ENCODE measurements around the gene C1orf116.
A peak's percentile ranks its signal among the peaks of the same experiment; 100 is the strongest.

C1orf116 gene

DNA sequence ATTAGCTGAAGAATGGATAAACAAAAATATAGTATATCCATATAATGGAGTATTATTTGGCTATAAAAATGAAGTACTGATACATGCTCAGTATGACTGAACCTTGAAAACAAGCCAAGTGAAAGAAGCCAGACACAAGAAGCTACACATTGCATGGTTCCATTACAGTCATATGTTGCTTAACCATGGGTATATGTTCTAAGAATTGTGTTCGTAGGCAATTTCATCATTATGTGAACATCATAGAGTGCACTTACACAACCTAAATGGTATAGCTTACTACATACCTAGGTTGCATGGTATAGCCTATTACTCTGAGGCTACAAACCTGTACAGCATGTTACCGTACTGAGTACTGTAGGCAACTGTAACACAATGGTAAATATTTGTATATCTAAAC lies 33.7 kb downstream of the C1orf116 start:
- no peaks in the 10 kb centered on the region for H3K9me3 ChIP-seq
- DNase-seq (ENCODE audit: low spot score in 2 of 2), result no peak
- no peaks in the 10 kb centered on the region for H3K4me1 ChIP-seq
- H3K27me3 ChIP-seq (ENCODE audit: low read depth), result peaks cover 3% of the 10 kb centered on the region
- in situ Hi-C loops (cut with MboI; ENCODE audit: low sequenced_read_pairs), result no loop called here
- no peak overlapping the region for H3K4me3 ChIP-seq
- no peaks in the 10 kb centered on the region for H3K36me3 ChIP-seq (replicated peaks)

DNA sequence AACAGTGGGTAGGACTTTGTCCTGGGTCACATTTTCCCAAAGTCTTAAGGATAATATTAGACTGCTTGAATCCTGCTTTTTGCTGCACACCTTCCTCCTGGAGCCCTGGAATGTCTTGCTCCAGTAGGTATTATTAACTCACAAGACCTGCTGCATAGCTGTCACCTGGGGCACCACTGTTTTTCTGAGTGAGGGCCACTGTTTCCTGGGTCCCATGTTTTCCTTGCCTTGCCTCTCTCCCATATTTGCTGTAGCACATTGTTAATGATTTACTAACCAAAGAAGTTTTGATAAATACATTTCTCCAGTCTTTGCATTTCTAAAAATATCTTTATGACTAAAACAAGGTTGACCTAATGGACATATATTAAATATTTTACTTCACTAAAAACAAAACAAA lies 39.8 kb downstream of the C1orf116 start:
- no peak for DNase-seq (ENCODE audit: low spot score in 2 of 2)
- no peaks in the 10 kb centered on the region for H3K9me3 ChIP-seq
- in situ Hi-C loops (cut with MboI; ENCODE audit: low sequenced_read_pairs), result no loop called here
- no peaks in the 10 kb centered on the region for H3K36me3 ChIP-seq (replicated peaks)
- H3K27me3 ChIP-seq (ENCODE audit: low read depth), result peaks cover 3% of the 10 kb centered on the region; the same call in 1 of the 2 replicates
- H3K4me1 ChIP-seq, result no peaks in the 10 kb centered on the region
- no peak overlapping the region for H3K4me3 ChIP-seq

DNA sequence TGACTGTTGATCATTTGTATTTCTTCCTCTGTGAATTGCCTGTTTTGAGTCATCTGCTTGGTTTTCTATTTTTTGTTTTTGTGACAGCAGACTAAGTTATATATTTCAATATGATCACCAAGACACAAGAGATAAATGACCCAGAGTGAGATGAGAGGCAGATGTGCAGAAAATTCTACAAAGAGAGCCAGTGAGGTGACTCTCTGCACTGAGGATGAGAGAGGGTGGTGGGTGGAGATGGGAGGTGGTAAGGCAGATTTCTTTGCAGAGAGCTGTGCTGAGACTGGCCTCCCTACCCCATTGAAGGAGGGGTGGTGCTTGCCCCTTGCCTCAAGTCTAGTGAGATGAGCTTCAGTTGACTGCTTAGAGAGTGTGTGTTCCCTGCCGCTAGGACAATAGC lies 44.7 kb downstream of the C1orf116 start:
- in situ Hi-C loops (cut with MboI; ENCODE audit: low sequenced_read_pairs), result no loop called here
- Histone ChIP-seq H3K9me3 (no peaks in the 10 kb centered on the region), H3K4me3 (no peak overlapping the region), H3K27me3 (ENCODE audit: low read depth) (no peaks in the 10 kb centered on the region; the same call in 1 of the 2 replicates), H3K4me1 (no peaks in the 10 kb centered on the region), H3K36me3 (replicated peaks) (no peaks in the 10 kb centered on the region)
- DNase-seq (ENCODE audit: low spot score in 2 of 2), result no peak

DNA sequence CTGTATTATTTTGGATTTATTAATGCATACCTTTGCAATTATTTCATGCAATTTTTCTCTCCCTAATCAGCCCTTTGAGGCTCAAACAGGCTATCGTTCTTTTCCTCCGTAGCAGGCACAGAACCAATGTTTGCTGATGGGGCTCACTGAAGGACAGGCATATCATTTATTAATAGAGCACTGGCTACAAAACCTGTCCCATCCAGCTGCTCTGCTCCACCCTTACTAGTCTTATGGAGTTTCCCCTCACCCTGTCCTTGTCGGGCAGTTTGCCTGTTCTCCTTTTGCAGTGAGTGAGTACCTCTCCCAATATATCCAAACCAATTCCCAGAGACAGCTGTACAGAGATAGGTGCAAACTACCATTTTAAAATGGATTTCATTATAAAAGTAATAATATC lies 45.7 kb downstream of the C1orf116 start:
- no peak for DNase-seq (ENCODE audit: low spot score in 2 of 2)
- in situ Hi-C loops (cut with MboI; ENCODE audit: low sequenced_read_pairs), result no loop called here
- H3K27me3 ChIP-seq (ENCODE audit: low read depth), result no peaks in the 10 kb centered on the region; the same call in 1 of the 2 replicates
- H3K4me3 ChIP-seq, result no peak overlapping the region
- H3K9me3 ChIP-seq, result no peaks in the 10 kb centered on the region
- no peaks in the 10 kb centered on the region for H3K36me3 ChIP-seq (replicated peaks)
- no peaks in the 10 kb centered on the region for H3K4me1 ChIP-seq

DNA sequence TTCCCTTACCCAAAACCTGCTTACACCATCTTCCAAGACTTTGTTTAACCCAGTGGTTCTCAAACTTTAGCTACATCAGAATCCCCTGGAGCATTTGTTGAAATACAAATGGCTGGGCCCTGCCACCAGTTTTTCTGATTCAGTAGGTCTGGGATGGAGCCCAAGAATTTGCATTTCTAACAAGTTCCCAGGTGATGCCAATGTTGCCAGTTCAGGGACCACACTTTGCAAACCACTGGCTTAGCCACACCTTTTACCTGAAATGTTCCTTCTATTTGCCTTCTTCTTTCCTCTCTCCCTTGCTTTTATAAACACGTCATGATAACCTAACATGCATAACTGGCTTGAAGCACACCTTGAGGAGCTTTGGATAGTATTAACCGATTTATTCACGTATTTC lies 46.2 kb downstream of the C1orf116 start:
- Histone ChIP-seq H3K4me1 (no peaks in the 10 kb centered on the region), H3K9me3 (no peaks in the 10 kb centered on the region), H3K36me3 (replicated peaks) (no peaks in the 10 kb centered on the region), H3K4me3 (no peak overlapping the region), H3K27me3 (ENCODE audit: low read depth) (no peaks in the 10 kb centered on the region; the same call in 1 of the 2 replicates)
- in situ Hi-C loops (cut with MboI; ENCODE audit: low sequenced_read_pairs), result no loop called here
- no peak for DNase-seq (ENCODE audit: low spot score in 2 of 2)

DNA sequence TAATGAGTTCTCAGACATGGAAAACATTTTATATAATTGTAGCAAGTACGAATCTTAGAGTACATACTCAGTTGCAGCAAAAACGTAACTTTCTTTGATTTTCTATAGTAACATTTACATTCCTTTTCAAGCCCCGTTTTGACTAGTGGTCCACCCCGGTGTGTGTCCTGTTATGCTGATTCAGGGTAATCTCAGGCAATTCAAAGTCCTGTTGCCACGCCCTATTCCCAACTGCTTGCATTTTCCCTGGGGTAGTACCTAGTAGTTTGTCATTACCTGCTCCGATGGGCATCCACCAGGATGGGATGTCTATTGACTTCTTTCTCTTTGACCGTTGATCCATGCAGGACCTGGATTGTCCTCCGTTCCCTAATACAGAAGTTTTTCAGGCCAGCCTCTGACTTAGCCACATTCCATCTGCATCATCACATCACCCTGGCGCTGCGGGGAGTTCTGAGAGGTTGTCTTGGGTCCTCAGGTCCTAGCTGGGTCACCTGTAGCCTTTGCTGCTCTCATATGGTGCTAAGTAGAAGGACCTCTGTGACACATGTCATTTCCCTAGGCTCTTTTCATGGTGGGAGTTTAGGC lies 47.3 kb downstream of the C1orf116 start:
- Histone ChIP-seq H3K36me3 (replicated peaks) (no peaks in the 10 kb centered on the region), H3K27me3 (ENCODE audit: low read depth) (no peaks in the 10 kb centered on the region; the same call in 1 of the 2 replicates), H3K4me3 (no peak overlapping the region), H3K4me1 (no peaks in the 10 kb centered on the region), H3K9me3 (no peaks in the 10 kb centered on the region)
- no peak for DNase-seq (ENCODE audit: low spot score in 2 of 2)
- in situ Hi-C loops (cut with MboI; ENCODE audit: low sequenced_read_pairs), result no loop called here

DNA sequence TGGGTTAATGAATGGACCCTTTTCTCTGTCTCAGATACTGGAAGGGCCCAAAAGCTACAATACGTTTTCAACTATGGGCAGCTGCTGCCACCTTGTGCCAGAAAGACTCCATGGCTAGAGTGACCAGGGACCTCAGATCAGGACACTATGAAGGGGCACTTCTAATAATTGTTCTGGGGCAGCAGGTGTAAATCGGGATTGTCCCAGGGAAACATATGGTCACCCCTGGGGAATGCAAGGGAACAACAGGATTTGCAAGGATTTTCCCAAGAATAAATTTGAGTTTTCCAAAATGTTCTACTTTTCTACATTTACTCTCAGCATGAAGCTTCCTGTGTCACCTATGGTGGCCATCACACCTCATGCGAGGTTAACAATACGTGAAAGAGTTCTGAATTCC lies 50.3 kb downstream of the C1orf116 start:
- Histone ChIP-seq H3K9me3 (no peaks in the 10 kb centered on the region), H3K4me3 (no peak overlapping the region), H3K27me3 (ENCODE audit: low read depth) (no peaks in the 10 kb centered on the region), H3K36me3 (replicated peaks) (no peaks in the 10 kb centered on the region), H3K4me1 (no peaks in the 10 kb centered on the region)
- peak in 1 of 2 experiments; percentile 43 for DNase-seq (ENCODE audit: low spot score in 2 of 2)
- in situ Hi-C loops (cut with MboI; ENCODE audit: low sequenced_read_pairs), result no loop called here

DNA sequence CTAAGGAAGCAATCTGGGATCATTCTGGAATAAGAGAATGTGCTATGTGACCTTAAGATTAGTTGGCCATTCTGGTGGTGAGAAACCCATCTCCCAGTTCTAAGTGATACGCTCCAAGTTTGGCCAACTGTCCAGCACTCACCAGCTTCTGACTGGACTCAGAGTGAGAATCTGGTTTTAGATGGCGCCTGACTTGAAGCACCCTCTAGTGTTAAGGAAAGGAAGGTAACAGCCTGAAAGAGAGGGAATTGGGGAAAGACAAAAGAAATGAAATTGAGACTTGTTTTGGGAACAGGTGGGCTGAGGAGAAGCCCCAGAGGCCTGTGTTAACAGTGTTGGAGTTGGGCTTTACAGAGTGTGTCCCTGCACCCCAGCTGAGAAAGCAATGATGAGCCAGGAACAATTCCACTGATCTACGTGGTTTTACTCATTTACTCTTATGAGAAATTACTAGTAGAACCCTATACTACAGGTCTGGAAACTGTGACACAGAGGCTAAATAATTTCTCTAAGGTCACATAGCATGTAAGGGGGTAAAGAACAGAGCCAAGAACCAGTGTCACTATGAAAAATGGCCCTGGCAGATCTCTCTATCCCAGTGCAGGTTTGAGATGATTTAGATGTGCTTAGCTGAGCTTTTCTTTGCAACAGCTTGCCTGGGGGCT lies 53.0 kb downstream of the C1orf116 start:
- peak in 1 of 2 experiments; percentile 36 for DNase-seq (ENCODE audit: low spot score in 2 of 2)
- Histone ChIP-seq H3K4me1 (no peaks in the 10 kb centered on the region), H3K36me3 (replicated peaks) (no peaks in the 10 kb centered on the region), H3K27me3 (ENCODE audit: low read depth) (no peaks in the 10 kb centered on the region), H3K4me3 (no peak overlapping the region), H3K9me3 (no peaks in the 10 kb centered on the region)
- in situ Hi-C loops (cut with MboI; ENCODE audit: low sequenced_read_pairs), result no loop called here

DNA sequence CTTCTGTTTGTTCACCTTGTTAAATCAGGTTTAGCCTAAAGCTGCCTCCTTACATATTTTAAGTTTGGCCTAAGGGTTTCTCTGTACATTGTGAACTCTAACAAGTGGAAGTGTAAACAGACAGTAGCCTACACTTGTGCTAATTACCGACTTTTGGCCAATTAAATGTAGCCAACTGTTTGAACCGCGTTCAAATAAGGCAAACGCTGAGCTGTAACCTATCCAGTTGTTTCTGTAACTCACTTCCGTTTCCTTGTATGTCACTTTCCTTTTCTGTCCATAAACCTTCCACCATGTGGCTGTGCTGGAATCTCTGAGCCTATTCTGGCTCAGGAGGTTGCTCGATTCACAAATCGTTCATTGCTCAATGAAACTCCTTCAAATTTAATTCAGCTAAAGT lies 54.3 kb downstream of the C1orf116 start:
- Histone ChIP-seq H3K4me3 (no peak overlapping the region), H3K9me3 (no peaks in the 10 kb centered on the region), H3K36me3 (replicated peaks) (no peaks in the 10 kb centered on the region), H3K4me1 (no peaks in the 10 kb centered on the region), H3K27me3 (ENCODE audit: low read depth) (no peaks in the 10 kb centered on the region)
- in situ Hi-C loops (cut with MboI; ENCODE audit: low sequenced_read_pairs), result no loop called here
- DNase-seq (ENCODE audit: low spot score in 2 of 2), result no peak

DNA sequence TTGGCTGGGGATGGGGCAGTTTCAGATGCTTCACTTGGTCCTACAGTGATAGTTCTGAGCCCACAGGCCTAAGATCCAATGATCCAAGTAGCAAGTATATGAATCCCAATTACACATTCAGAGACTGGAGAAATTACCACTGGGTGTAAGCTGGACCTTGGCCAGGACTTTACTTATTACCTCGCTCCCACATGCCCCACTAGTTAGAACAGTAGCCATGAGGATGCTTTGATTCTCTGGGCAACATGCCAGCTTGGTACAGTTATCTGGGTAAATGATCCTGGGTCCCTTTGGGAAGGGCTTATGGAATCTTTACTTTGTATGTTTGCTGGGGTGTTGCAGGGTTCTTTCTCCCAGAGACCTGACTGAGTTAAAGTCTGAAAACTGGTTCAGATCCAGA lies 57.2 kb downstream of the C1orf116 start:
- H3K9me3 ChIP-seq, result no peaks in the 10 kb centered on the region
- no peak for DNase-seq (ENCODE audit: low spot score in 2 of 2)
- H3K27me3 ChIP-seq (ENCODE audit: low read depth), result 0 out of 2 replicates have a peak, but pooled peaks cover 3% of the 10 kb centered on the region
- no peaks in the 10 kb centered on the region for H3K36me3 ChIP-seq (replicated peaks)
- no peaks in the 10 kb centered on the region for H3K4me1 ChIP-seq
- in situ Hi-C loops (cut with MboI; ENCODE audit: low sequenced_read_pairs), result no loop called here
- H3K4me3 ChIP-seq, result no peak overlapping the region

DNA sequence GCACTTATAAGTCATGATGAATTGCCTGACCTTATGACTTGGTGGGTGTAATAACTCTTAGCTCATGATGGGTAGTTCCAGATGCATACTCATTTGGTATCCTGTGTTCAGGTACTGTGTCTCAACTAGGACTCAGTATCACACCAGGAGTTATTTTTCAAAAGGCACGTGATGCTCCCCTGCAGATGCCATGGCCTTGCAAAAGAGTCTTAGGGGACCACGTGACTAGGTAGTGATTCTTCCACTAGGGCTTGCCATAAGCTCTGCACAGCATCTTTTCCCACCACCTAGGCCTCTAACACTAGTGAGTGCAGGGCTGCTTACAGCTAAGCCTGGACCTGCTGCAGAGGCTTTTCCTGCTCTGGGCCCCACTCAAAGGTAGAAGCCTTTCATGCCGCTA lies 58.4 kb downstream of the C1orf116 start:
- Histone ChIP-seq H3K4me1 (no peaks in the 10 kb centered on the region), H3K27me3 (ENCODE audit: low read depth) (0 out of 2 replicates have a peak, but pooled peaks cover 3% of the 10 kb centered on the region), H3K9me3 (no peaks in the 10 kb centered on the region), H3K4me3 (no peak overlapping the region), H3K36me3 (replicated peaks) (no peaks in the 10 kb centered on the region)
- in situ Hi-C loops (cut with MboI; ENCODE audit: low sequenced_read_pairs), result no loop called here
- no peak for DNase-seq (ENCODE audit: low spot score in 2 of 2)

DNA sequence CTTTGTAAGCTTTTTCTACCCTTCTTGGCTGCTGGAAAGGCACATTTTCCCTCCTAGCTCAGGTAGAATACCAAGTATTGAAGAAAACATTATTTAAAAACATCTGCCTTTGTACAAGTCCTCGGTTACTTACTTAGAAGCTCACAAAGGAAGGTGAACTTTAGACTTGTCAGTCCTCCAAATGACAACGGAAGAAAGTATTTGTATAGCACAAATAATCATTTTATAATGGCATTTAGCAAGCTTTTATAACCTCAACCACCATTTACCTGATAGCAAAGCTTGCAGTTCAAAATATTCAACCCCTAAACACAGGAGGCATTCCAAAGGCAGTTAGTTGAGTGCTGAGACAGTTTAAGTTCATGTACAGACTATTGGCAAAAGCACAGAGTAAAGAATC lies 59.8 kb downstream of the C1orf116 start:
- Histone ChIP-seq H3K27me3 (ENCODE audit: low read depth) (0 out of 2 replicates have a peak, but pooled peaks cover 3% of the 10 kb centered on the region), H3K36me3 (replicated peaks) (no peaks in the 10 kb centered on the region), H3K4me1 (no peaks in the 10 kb centered on the region), H3K9me3 (no peaks in the 10 kb centered on the region), H3K4me3 (no peak overlapping the region)
- DNase-seq (ENCODE audit: low spot score in 2 of 2), result no peak
- in situ Hi-C loops (cut with MboI; ENCODE audit: low sequenced_read_pairs), result no loop called here

DNA sequence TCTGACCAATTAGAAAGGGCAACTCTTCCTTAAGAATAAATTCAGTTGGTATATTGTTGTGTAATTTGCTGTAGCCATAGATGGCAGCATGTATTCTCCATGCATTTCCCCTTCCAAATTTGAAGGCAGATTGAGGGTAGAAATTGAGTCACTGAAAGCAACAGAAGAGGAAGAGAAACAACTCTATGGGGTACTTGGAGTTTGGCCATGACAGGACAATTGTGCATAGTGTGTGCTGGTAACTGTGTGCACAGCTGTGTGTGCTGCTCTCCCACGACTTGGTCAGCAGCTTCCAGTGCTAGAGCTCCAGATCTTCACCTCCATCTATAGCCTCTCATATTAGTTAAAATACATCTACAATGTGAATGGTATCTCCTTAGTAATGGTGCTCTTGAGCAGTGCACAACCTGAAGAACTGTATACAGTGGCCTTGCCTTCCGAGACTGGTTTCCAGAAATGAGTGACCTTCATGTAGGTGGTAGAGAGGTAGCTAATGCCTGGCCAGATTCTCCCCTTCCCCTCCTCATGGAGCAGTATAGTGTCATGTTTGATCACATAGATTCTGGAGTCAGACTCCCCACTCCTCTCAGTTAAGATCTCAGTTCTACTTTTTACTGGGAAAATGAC lies 61.4 kb downstream of the C1orf116 start:
- in situ Hi-C loops (cut with MboI; ENCODE audit: low sequenced_read_pairs), result no loop called here

DNA sequence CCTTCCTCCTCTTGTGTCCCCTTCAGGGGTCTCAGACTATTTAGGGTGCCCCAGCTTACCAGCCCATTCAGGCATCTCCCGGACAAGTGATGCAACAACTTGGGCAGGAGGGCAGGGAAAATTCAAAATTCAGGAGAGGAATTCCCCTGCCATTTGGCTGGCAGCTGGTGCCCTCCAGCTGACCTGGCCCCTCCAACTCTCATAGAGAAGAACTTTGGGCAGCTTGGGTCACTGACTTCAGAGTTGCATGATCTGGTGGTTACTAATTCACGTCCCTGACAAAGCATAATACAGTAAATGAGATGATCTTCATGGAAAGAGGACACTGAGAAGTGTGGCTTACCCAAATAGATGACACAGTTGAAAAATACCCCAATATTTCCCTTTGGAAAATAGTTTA lies 62.1 kb downstream of the C1orf116 start, which contains the start of gene FCAMR:
Gene FCAMR (minus strand): TSS at position 15 of the 400 bp plus-strand sequence. CDS start 335 bp downstream, outside the sequence.
- no peak for DNase-seq (ENCODE audit: low spot score in 2 of 2)
- Histone ChIP-seq H3K9me3 (no peaks in the 10 kb centered on the region), H3K27me3 (ENCODE audit: low read depth) (0 out of 2 replicates have a peak, but pooled peaks cover 3% of the 10 kb centered on the region), H3K4me1 (no peaks in the 10 kb centered on the region), H3K4me3 (no peak within 1 kb of the TSS), H3K36me3 (replicated peaks) (no peaks in the 10 kb centered on the region)
- in situ Hi-C loops (cut with MboI; ENCODE audit: low sequenced_read_pairs), result no loop called here

More for the DNA sequence above, 61.4 kb downstream of the C1orf116 start:
- no peak for DNase-seq (ENCODE audit: low spot score in 2 of 2)
- Histone ChIP-seq H3K27me3 (ENCODE audit: low read depth) (0 out of 2 replicates have a peak, but pooled peaks cover 3% of the 10 kb centered on the region), H3K9me3 (no peaks in the 10 kb centered on the region), H3K36me3 (replicated peaks) (no peaks in the 10 kb centered on the region), H3K4me1 (no peaks in the 10 kb centered on the region), H3K4me3 (no peak overlapping the region)

All from HAP-1 (cell line).